Measurements from ENCODE around the gene ROR2. TPM values are rescaled to one million over a fixed set of nuclear protein-coding genes. Genes with fewer than 3 reads are reported as not detected.

The ROR2 gene
- total and polyA plus RNA-seq, 2 experiments from 2014 or later, result 7.1 to 12.9 TPM

- Histone ChIP-seq H3K9me3 (ENCODE audit: low read depth) (no peaks in the 10 kb centered on the region), H3K27ac (0 out of 2 replicates have a peak overlapping the region, but pooled peaks have one; percentile 11), H3K9ac (peak overlapping the region; percentile 15; the same call in 1 of the 2 replicates), H3K4me3 (no peak overlapping the region), H3K4me1 (ENCODE audit: insufficient read depth) (peaks cover 30% of the 10 kb centered on the region), H3K36me3 (ENCODE audit: low read depth) (no peaks in the 10 kb centered on the region), H3F3A (ENCODE audit: insufficient read depth) (peaks cover 8% of the 10 kb centered on the region; the same call in 1 of the 2 replicates), H2AFZ (peak overlapping the region; percentile 63), H3K4me2 (ENCODE audit: unreplicated experiment) (no peak overlapping the region), H3K9me2 (ENCODE audit: insufficient read depth) (no peaks in the 10 kb centered on the region), H4K20me1 (ENCODE audit: insufficient read depth) (no peaks in the 10 kb centered on the region), H3K27me3 (replicated peaks; ENCODE audit: insufficient read depth) (no peaks in the 10 kb centered on the region), H3K79me2 (ENCODE audit: insufficient read depth) (no peaks in the 10 kb centered on the region)
- 50 to 52% methylated on average over 16 of the region's 16 CpGs for WGBS, 2 experiments (ENCODE audit: low coverage in 1 of 2, low lambda C conversion rate in 2 of 2, missing lambda C conversion rate in 2 of 2)
- peak; percentile 66 for DNase-seq
- no peak for TF ChIP-seq EZH2 (IDR thresholded peaks at IDR 0.05; ENCODE audit: insufficient read depth, poor library complexity, severe bottlenecking)
- TF ChIP-seq EZH2phosphoT487 (IDR thresholded peaks at IDR 0.05; ENCODE audit: insufficient read depth, low read depth), result no peak
- in situ Hi-C loops (cut with MboI), result no loop called here
These were observed 194.1 kb downstream of the ROR2 start for GRCh38 chr9:91755761-91756509.

- no peaks in the 10 kb centered on the region for H3K36me3 ChIP-seq (ENCODE audit: low read depth)
- H3K4me3 ChIP-seq, result no peak overlapping the region
- TF ChIP-seq EZH2 (IDR thresholded peaks at IDR 0.05; ENCODE audit: insufficient read depth, poor library complexity, severe bottlenecking) (no peak), EZH2phosphoT487 (IDR thresholded peaks at IDR 0.05; ENCODE audit: insufficient read depth, low read depth) (no peak)
- no peak for DNase-seq
- no peak overlapping the region for H3K4me2 ChIP-seq (ENCODE audit: unreplicated experiment)
- H3K79me2 ChIP-seq (ENCODE audit: insufficient read depth), result no peaks in the 10 kb centered on the region
- H3F3A ChIP-seq (ENCODE audit: insufficient read depth), result peaks cover 8% of the 10 kb centered on the region; the same call in 1 of the 2 replicates
- H3K9ac ChIP-seq, result no peak overlapping the region
- H4K20me1 ChIP-seq (ENCODE audit: insufficient read depth), result no peaks in the 10 kb centered on the region
- in situ Hi-C loops (cut with MboI), result no loop called here
- no peaks in the 10 kb centered on the region for H3K9me2 ChIP-seq (ENCODE audit: insufficient read depth)
- WGBS, 2 experiments (ENCODE audit: low coverage in 1 of 2, low lambda C conversion rate in 2 of 2, missing lambda C conversion rate in 2 of 2), result 95 to 96% methylated on average over 2 of the region's 2 CpGs
- H3K4me1 ChIP-seq (ENCODE audit: insufficient read depth), result peaks cover 40% of the 10 kb centered on the region
- no peak overlapping the region for H2AFZ ChIP-seq
- H3K27ac ChIP-seq, result no peak overlapping the region
- no peaks in the 10 kb centered on the region for H3K27me3 ChIP-seq (replicated peaks; ENCODE audit: insufficient read depth)
- H3K9me3 ChIP-seq (ENCODE audit: low read depth), result no peaks in the 10 kb centered on the region
These were observed 196.3 kb downstream of the ROR2 start for GRCh38 chr9:91753711-91754110.

- H3K36me3 ChIP-seq (ENCODE audit: low read depth), result no peaks in the 10 kb centered on the region
- H3F3A ChIP-seq (ENCODE audit: insufficient read depth), result peaks cover 8% of the 10 kb centered on the region; the same call in 1 of the 2 replicates
- no peaks in the 10 kb centered on the region for H3K79me2 ChIP-seq (ENCODE audit: insufficient read depth)
- H3K27ac ChIP-seq, result peak overlapping the region; percentile 56
- in situ Hi-C loops (cut with MboI), result no loop called here
- H3K4me3 ChIP-seq, result no peak overlapping the region
- no peaks in the 10 kb centered on the region for H3K27me3 ChIP-seq (replicated peaks; ENCODE audit: insufficient read depth)
- no peaks in the 10 kb centered on the region for H3K9me3 ChIP-seq (ENCODE audit: low read depth)
- peak overlapping the region; percentile 26 for H3K9ac ChIP-seq
- H3K4me2 ChIP-seq (ENCODE audit: unreplicated experiment), result peak overlapping the region; percentile 57
- H2AFZ ChIP-seq, result no peak overlapping the region
- 29 to 31% methylated on average over 2 of the region's 2 CpGs for WGBS, 2 experiments (ENCODE audit: low coverage in 1 of 2, low lambda C conversion rate in 2 of 2, missing lambda C conversion rate in 2 of 2)
- TF ChIP-seq EZH2phosphoT487 (IDR thresholded peaks at IDR 0.05; ENCODE audit: insufficient read depth, low read depth) (no peak), EZH2 (IDR thresholded peaks at IDR 0.05; ENCODE audit: insufficient read depth, poor library complexity, severe bottlenecking) (no peak)
- H3K4me1 ChIP-seq (ENCODE audit: insufficient read depth), result peaks cover 40% of the 10 kb centered on the region
- H4K20me1 ChIP-seq (ENCODE audit: insufficient read depth), result no peaks in the 10 kb centered on the region
- DNase-seq, result peak; percentile 91
- no peaks in the 10 kb centered on the region for H3K9me2 ChIP-seq (ENCODE audit: insufficient read depth)
These were observed 198.1 kb downstream of the ROR2 start for GRCh38 chr9:91751922-91752321.

- no peaks in the 10 kb centered on the region for H4K20me1 ChIP-seq (ENCODE audit: insufficient read depth)
- WGBS, 2 experiments (ENCODE audit: low coverage in 1 of 2, low lambda C conversion rate in 2 of 2, missing lambda C conversion rate in 2 of 2), result 25 to 27% methylated on average over 6 of the region's 6 CpGs
These were observed 199.7 kb downstream of the ROR2 start for GRCh38 chr9:91750343-91750742.

More at GRCh38 chr9:91750343-91750742, 199.7 kb downstream of the ROR2 start:
- H3K9ac ChIP-seq, result 0 out of 2 replicates have a peak overlapping the region, but pooled peaks have one; percentile 5
- H3K36me3 ChIP-seq (ENCODE audit: low read depth), result no peaks in the 10 kb centered on the region
- H3K4me2 ChIP-seq (ENCODE audit: unreplicated experiment), result peak overlapping the region; percentile 19
- in situ Hi-C loops (cut with MboI), result no loop called here
- H2AFZ ChIP-seq, result peak overlapping the region; percentile 61
- no peak overlapping the region for H3K4me3 ChIP-seq
- peaks cover 8% of the 10 kb centered on the region; the same call in 1 of the 2 replicates for H3F3A ChIP-seq (ENCODE audit: insufficient read depth)
- H3K9me2 ChIP-seq (ENCODE audit: insufficient read depth), result no peaks in the 10 kb centered on the region
- no peak for TF ChIP-seq EZH2phosphoT487 (IDR thresholded peaks at IDR 0.05; ENCODE audit: insufficient read depth, low read depth)
- no peak for TF ChIP-seq EZH2 (IDR thresholded peaks at IDR 0.05; ENCODE audit: insufficient read depth, poor library complexity, severe bottlenecking)
- H3K27ac ChIP-seq, result peak overlapping the region; percentile 12; the same call in 1 of the 2 replicates
- H3K4me1 ChIP-seq (ENCODE audit: insufficient read depth), result peaks cover 29% of the 10 kb centered on the region
- peak; percentile 56 for DNase-seq
- H3K79me2 ChIP-seq (ENCODE audit: insufficient read depth), result no peaks in the 10 kb centered on the region
- no peaks in the 10 kb centered on the region for H3K27me3 ChIP-seq (replicated peaks; ENCODE audit: insufficient read depth)
- H3K9me3 ChIP-seq (ENCODE audit: low read depth), result no peaks in the 10 kb centered on the region

All from GM23248 (cell line).